LNCAP (cell line): ENCODE data around the gene REXO2.

ENCODE experiments used
- TF ChIP-seq, protein P1 (sequence below): fragments of 450-650 bp; IDR thresholded peaks from 2 replicates; pipeline ENCODE4 v1.5.1; 2017; ENCODE audit warnings: mild to moderate bottlenecking

Gene REXO2

DNA sequence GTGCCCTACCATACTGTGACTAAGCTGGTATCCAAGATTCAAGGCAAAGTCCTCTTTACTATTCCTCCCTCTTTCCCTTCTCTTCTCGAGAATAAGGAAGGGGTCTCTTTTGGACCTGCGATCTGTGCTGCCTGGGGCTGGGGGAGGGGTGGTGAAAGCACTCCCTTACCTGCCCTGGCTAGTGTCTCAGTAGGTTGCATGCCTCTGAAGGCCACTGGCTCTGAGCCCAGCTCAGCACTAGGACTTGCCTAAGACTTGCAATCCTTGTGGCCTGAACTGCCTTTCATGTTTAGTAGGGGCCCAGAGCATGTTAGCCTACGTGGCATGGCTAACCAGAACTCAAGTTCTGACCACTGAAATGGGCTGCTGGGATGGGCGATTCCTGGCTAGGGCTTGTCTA lies 13.0 kb upstream of the REXO2 start:
- TF ChIP-seq, protein P1, sequence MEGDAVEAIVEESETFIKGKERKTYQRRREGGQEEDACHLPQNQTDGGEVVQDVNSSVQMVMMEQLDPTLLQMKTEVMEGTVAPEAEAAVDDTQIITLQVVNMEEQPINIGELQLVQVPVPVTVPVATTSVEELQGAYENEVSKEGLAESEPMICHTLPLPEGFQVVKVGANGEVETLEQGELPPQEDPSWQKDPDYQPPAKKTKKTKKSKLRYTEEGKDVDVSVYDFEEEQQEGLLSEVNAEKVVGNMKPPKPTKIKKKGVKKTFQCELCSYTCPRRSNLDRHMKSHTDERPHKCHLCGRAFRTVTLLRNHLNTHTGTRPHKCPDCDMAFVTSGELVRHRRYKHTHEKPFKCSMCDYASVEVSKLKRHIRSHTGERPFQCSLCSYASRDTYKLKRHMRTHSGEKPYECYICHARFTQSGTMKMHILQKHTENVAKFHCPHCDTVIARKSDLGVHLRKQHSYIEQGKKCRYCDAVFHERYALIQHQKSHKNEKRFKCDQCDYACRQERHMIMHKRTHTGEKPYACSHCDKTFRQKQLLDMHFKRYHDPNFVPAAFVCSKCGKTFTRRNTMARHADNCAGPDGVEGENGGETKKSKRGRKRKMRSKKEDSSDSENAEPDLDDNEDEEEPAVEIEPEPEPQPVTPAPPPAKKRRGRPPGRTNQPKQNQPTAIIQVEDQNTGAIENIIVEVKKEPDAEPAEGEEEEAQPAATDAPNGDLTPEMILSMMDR = no peak

DNA sequence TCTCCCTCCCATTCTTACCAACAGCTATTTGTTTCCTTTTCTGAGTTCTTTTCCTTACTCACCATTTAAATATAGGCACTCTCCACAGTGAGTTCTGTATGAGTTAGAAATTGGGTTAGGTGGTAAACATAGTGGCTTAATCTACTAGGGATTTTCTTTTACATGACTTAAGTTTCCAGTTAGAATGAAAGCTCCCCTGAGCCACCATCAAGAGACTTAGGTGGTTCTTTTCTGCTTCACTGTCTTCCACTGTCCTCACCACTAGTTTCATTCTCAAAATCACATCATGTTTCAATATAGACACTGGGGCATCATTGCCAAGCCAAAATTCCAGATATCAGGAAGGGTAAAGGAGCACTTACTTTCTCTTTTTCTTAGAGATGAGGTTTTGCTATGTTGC lies 9.0 kb upstream of the REXO2 start:
- TF ChIP-seq, protein P1 = no peak

DNA sequence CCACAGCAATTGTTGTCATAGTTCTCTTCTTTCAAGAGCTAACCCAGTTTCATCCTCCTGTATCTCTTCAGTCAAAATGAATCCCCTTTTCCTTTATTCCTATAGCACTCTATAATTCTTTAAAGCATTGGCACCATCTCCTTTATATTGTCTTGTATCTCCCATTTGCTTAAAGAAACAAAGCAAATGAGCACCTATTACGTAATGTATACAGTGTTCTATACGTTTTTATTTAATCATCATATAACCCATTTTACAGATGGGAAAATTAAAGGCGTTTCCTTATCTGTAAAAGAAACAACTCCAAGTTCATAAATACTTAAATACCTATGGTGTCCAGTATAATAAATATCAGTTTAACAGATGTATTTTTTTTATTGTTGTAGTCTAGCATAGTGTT lies 6.4 kb upstream of the REXO2 start:
- TF ChIP-seq, protein P1 = no peak

DNA sequence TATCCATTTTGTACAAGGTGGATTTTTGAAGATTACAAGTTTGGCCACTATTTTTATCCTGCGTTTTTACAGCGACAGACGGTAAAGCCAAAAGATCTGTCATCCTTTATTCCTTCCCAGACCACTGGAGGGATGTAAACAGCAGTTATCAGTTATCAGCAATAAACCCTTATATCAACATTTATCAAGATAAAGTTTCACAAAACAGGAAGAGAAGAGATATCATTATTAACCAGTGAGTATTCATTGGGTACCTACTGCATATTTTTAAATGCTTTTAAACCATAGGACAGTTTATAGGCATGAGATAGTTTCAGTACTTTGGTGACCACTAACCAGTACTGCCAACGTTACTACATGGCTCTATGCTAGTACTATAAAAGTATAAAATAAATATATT lies 5.9 kb upstream of the REXO2 start:
- TF ChIP-seq, protein P1 = no peak

DNA sequence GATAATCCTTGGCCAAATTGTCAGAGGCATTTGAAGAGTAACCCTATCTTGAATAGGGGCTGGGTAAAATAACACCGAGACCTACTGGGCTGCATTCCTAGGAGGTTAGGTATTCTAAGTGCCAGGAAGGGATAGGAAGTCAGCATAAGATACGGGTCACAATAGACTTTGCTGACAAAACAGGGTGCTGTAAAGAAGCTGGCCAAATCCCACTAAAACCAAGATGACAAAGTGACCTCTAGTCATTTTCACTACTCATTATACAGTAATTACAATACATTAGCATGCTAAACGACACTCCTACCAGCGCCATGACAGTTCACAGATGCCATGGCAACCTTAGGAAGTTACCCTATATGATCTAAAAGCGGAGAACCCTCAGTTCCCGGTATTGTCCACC lies 964 bp upstream of the REXO2 start:
- TF ChIP-seq, protein P1 = no peak

DNA sequence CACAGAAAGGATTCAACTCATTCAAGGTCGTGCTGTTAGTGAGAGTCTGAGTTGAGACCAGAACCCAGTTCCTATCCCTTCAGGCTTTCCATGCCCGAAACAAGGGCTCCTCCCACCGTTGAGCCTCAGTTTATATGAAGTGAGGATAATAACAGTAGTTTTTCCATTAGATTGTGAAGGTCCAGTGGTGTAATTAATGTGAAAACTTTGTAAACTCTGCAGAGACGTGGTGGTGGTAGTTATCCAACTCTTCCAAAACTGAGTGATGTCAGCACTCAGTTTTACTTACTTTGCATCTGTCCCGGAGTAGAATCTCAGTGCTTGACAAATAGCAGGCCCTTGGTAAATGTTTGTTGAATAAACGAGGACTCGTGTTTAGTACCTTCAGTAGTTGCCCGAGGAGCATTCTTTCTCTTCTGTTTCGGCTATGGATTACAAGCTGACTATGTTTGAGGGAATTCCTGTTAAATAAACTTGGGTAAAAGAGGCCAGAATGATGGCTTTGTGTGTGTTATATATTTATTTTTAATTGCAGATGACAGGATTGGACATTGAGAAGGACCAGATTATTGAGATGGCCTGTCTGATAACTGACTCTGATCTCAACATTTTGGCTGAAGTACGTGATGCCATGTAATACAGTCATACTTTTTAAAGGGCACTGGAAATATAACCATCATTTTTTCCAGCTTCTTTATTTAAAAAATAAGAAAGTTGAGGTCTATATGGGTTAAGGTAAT lies 1.0 kb downstream of the REXO2 start:
- TF ChIP-seq, protein P1 = no peak

DNA sequence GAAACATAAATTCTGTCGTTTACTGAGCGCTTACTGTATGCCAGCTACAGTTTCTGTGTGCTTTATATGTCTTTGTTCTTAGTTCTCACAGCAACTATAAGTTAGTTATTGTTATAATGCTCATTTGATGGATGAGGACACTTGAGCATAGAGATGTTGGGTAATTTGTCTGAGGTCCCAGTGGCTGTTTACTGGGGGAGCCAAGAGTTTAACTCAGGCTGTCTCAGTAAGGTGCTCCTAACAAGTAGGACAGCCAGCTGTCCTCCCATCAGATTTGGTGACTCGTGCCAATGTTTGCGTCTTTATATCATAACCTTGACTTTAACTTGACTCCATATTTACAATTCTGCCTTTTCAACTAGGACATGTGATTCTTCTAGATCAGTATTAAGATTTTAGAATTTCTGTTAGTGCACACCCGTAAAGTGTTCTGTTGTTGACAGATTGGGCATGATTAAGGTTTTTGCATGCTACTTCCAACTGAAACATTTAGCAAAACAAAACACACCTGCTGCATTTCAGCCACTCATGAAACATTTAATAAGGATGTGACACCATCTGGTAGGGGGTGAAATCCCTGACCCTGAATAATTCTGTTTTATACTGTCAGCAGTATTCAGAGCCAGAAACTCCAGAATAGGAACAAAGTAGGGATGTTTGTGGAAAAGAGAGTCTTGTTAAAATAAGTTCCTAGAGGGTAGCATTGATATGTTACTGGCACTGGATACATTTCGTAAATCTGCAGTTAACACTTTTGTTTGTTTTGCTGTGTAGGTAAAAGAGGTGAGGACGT lies 1.9 kb downstream of the REXO2 start:
- TF ChIP-seq, protein P1 = no peak
